Kidney epithelial cell (primary cell): ENCODE results near the gene LDLRAD4. TPM values are rescaled to one million over a fixed set of nuclear protein-coding genes. Genes with fewer than 3 reads are reported as not detected.

Source experiments
- DNase-seq: peaks from one replicate; pipeline ENCODE4 v3.0.0-alpha.2; 2010; ENCODE audit warnings: low read depth
- H3K27me3 ChIP-seq: 2 replicates; pipeline ENCODE4 v1.6.0; 2011; ENCODE audit warnings: low read length; ENCODE audit not compliant: control insufficient read depth, insufficient read depth
- H3K36me3 ChIP-seq: 2 replicates; pipeline ENCODE4 v1.5.1; 2011; ENCODE audit warnings: low read length; ENCODE audit not compliant: control insufficient read depth, insufficient read depth
- H3K4me3 ChIP-seq: 2 replicates; pipeline ENCODE4 v1.5.1; 2011; ENCODE audit warnings: low read depth, mild to moderate bottlenecking, control low read depth, low read length
- total RNA-seq: library from RNA; depleted of rRNA; stranded (reverse); fragments of >200 nt; gene quantifications from 2 replicates; pipeline ENCODE4 v1.2.3, GENCODE V29; 2015
- TF ChIP-seq, protein P1 (sequence below): IDR thresholded peaks from 2 replicates; pipeline ENCODE4 v1.5.1; 2011; ENCODE audit warnings: mild to moderate bottlenecking, moderate library complexity, low read length, control low read depth, inconsistent platforms; ENCODE audit not compliant: insufficient read depth, poor library complexity, severe bottlenecking

LDLRAD4 gene
- total RNA-seq, 1 donor from 2014 or later, result 5.8 TPM

GRCh38 chr18:13624563-13625237 lies 406.1 kb downstream of the LDLRAD4 start:
- Histone ChIP-seq H3K4me3 (no peak overlapping the region), H3K27me3 (peaks cover 6% of the 10 kb centered on the region), H3K36me3 (no peaks in the 10 kb centered on the region)
- TF ChIP-seq, protein P1, sequence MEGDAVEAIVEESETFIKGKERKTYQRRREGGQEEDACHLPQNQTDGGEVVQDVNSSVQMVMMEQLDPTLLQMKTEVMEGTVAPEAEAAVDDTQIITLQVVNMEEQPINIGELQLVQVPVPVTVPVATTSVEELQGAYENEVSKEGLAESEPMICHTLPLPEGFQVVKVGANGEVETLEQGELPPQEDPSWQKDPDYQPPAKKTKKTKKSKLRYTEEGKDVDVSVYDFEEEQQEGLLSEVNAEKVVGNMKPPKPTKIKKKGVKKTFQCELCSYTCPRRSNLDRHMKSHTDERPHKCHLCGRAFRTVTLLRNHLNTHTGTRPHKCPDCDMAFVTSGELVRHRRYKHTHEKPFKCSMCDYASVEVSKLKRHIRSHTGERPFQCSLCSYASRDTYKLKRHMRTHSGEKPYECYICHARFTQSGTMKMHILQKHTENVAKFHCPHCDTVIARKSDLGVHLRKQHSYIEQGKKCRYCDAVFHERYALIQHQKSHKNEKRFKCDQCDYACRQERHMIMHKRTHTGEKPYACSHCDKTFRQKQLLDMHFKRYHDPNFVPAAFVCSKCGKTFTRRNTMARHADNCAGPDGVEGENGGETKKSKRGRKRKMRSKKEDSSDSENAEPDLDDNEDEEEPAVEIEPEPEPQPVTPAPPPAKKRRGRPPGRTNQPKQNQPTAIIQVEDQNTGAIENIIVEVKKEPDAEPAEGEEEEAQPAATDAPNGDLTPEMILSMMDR, result no peak
- DNase-seq, result no peak

GRCh38 chr18:13625355-13625754 lies 406.8 kb downstream of the LDLRAD4 start:
- no peak overlapping the region for H3K4me3 ChIP-seq
- no peak for DNase-seq
- H3K27me3 ChIP-seq, result peaks cover 6% of the 10 kb centered on the region
- TF ChIP-seq, protein P1, result no peak
- no peaks in the 10 kb centered on the region for H3K36me3 ChIP-seq

DNA sequence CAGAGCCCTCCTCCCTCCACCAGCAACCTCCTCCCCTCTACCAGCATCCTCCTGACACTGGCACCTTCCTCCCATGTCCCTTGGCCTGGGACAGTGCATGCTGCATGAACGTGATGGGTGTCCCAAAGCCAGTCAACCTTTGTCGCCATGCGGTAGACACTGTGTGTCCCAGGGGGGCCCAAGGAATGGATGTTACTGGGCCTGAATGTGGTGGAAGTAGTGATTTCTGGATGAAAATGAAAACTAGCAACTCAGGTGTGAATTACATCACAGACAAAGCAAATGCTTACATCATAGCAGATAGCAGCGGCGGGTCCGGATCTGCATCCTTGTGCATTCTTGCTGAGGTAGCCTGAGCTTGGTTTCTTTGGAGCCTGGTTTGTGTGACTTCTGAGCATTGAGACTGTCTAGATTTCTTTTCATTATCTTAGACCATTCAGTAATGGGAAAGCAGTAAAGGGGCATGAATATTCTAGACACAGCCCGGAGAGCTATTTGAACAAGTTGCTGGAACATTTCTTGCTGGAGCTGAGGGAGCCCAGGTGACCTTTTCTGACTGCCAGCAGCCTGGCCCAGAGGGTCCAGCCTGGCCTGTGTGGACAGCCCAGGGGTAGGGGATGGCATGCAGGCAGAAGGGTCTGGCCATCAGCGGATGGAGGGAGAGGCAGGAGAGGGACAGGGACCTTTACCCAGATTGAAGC lies 407.4 kb downstream of the LDLRAD4 start:
- Histone ChIP-seq H3K4me3 (no peak overlapping the region), H3K27me3 (peaks cover 6% of the 10 kb centered on the region), H3K36me3 (no peaks in the 10 kb centered on the region)
- no peak for DNase-seq
- TF ChIP-seq, protein P1, result no peak

- Histone ChIP-seq H3K27me3 (peaks cover 6% of the 10 kb centered on the region), H3K4me3 (no peak overlapping the region), H3K36me3 (no peaks in the 10 kb centered on the region)
- TF ChIP-seq, protein P1, result no peak
- DNase-seq, result no peak
These were observed 408.0 kb downstream of the LDLRAD4 start for GRCh38 chr18:13626544-13626908.

GRCh38 chr18:13627639-13628038 lies 409.1 kb downstream of the LDLRAD4 start:
- peaks cover 2% of the 10 kb centered on the region for H3K27me3 ChIP-seq
- TF ChIP-seq, protein P1, result no peak

More at GRCh38 chr18:13627639-13628038, 409.1 kb downstream of the LDLRAD4 start:
- H3K36me3 ChIP-seq, result no peaks in the 10 kb centered on the region
- DNase-seq, result no peak
- H3K4me3 ChIP-seq, result no peak overlapping the region
